Measurements from ENCODE around the gene HS3ST3B1. TPM values are rescaled to one million over a fixed set of nuclear protein-coding genes. Genes with fewer than 3 reads are reported as not detected.

Gene HS3ST3B1
- total and polyA plus RNA-seq, 8 donors: 1.9 to 6.7 (median 2.6) TPM

DNA sequence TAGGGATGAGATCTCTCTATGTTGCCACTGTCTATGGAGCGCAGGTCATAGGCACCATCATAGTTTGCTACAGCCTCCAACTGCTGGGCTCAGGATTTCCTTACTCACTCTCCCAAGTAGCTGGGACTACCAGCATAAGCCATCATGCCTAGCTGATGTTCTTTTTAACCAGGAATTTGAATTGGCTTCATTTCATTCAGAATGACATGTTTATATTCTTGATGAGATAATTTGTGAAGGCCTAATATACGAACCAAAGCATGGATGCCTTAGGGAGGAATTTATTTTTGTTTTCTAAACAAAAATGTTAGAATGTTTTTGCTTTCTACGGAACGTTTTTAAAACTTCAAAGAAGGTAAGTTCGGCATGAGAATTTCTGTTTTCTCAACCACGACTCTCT lies 71.6 kb downstream of the HS3ST3B1 start:
- TF ChIP-seq, protein P1, sequence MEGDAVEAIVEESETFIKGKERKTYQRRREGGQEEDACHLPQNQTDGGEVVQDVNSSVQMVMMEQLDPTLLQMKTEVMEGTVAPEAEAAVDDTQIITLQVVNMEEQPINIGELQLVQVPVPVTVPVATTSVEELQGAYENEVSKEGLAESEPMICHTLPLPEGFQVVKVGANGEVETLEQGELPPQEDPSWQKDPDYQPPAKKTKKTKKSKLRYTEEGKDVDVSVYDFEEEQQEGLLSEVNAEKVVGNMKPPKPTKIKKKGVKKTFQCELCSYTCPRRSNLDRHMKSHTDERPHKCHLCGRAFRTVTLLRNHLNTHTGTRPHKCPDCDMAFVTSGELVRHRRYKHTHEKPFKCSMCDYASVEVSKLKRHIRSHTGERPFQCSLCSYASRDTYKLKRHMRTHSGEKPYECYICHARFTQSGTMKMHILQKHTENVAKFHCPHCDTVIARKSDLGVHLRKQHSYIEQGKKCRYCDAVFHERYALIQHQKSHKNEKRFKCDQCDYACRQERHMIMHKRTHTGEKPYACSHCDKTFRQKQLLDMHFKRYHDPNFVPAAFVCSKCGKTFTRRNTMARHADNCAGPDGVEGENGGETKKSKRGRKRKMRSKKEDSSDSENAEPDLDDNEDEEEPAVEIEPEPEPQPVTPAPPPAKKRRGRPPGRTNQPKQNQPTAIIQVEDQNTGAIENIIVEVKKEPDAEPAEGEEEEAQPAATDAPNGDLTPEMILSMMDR (IDR thresholded peaks at IDR 0.05): no peak
- no peak overlapping the region for H3K27ac ChIP-seq

DNA sequence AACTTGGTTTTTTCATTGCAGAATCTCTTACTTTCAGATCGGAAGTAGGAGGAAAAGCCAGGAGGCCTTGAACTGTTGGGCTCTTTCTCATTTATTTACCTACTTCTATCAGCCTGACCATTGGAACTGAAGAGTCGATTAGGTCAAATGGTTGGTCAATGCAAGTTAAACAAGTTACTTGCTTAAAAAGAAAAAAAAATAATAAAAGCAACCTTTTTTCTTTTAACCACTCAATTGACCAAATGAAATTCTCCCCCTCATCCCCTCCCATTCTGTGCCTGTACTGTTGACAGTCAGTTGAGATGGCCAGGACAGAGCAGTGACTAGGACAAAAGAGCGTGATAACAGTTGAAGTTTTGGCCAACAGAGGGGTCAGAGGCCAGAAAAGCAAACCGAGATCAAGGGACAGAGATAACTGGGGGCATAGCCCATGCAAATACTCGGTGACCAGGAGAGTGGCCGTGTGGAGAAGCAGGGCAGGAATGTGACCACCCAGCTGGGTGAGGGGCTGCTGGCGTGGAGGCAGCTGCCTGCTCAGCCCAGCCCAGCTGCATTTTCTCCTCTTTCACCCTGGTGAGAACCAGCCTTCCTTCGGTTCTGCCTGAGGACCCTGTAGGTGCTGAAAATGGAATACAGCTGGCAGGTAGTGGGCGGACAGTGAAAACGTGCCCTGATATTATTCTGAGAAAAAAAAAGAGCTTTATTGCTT lies 72.2 kb downstream of the HS3ST3B1 start:
- Histone ChIP-seq H3K9me3 (no peaks in the 10 kb centered on the region), H3K36me3 (no peaks in the 10 kb centered on the region), H3K27ac (no peak overlapping the region), H3K4me1 (peaks cover 0 to 3% of the 10 kb centered on the region in 2 donors), H3K27me3 (peaks cover 0 to 4% of the 10 kb centered on the region in 2 donors), H3K4me3 (no peak overlapping the region)
- peak in 2 of 4 donors; percentile 78 to 83 for DNase-seq
- no peak for ATAC-seq
- intact Hi-C loops (cut with DNase I): no loop called here
- TF ChIP-seq, protein P1 (IDR thresholded peaks at IDR 0.05): no peak

More for the DNA sequence above, 71.6 kb downstream of the HS3ST3B1 start:
- Histone ChIP-seq H3K36me3 (no peaks in the 10 kb centered on the region), H3K27me3 (peaks cover 0 to 4% of the 10 kb centered on the region in 2 donors), H3K9me3 (no peaks in the 10 kb centered on the region), H3K4me3 (no peak overlapping the region), H3K4me1 (peaks cover 0 to 3% of the 10 kb centered on the region in 2 donors)
- ATAC-seq (no peak), DNase-seq (no peak)
- intact Hi-C loops (cut with DNase I): no loop called here

DNA sequence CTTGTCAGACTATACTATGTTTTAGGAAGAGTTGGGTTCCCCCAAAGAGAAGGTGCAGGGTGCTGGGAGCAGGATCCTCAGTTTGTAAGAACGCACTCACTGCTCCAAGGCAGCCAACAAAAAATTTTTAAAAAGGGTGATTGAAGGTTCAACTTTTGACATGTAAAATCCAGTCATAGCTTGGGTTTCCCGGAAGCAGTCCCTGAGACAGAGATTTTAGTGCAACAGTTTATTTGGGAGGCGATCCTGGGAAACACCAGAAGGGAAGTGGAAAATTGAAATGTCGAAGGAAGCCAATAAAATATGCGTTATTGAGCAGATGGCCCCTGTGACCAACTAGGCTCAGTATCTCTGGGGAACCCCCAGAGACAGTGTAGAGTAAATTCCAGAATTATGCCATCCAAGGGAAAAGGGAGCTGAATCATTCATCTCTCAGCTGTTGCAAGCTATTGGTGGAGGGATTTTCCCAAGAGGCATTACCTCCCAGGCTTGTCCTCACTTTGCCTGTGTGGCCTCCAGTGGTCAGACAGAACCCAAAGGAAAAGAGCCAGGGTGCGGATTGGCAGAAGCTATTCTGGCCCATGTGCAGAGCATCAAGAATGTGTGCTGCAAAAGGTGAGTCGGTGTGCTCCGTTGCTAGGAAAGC lies 72.9 kb downstream of the HS3ST3B1 start:
- intact Hi-C loops (cut with DNase I): no loop called here
- DNase-seq: peak in 1 of 4 donors; percentile 40
- peaks cover 0 to 3% of the 10 kb centered on the region in 2 donors for H3K4me1 ChIP-seq
- ATAC-seq: no peak
- H3K4me3 ChIP-seq: no peak overlapping the region
- no peaks in the 10 kb centered on the region for H3K36me3 ChIP-seq
- TF ChIP-seq, protein P1 (IDR thresholded peaks at IDR 0.05): no peak
- peaks cover 0 to 4% of the 10 kb centered on the region in 2 donors for H3K27me3 ChIP-seq
- no peaks in the 10 kb centered on the region for H3K9me3 ChIP-seq
- no peak overlapping the region for H3K27ac ChIP-seq

DNA sequence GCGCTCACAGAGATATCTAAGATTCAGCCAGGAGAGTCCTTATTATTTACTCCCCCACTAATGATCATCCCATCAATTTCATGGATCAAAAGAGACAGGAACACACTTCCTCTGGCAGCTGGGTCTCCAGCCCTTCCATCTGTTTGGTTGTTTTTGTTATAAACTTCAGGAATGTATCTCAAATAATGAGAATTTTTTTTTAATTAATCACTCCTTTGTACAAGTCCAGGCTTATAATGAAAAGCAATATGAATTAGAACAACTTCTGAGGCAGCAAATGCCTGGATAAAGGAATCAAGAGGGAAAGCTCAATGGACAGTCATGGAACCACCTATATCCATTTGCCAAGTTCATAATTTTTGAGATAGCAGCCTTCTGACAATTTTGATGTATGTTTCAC lies 73.4 kb downstream of the HS3ST3B1 start:
- Histone ChIP-seq H3K27me3 (peaks cover 0 to 4% of the 10 kb centered on the region in 2 donors), H3K4me1 (peaks cover 0 to 3% of the 10 kb centered on the region in 2 donors), H3K27ac (no peak overlapping the region), H3K36me3 (no peaks in the 10 kb centered on the region), H3K4me3 (no peak overlapping the region), H3K9me3 (no peaks in the 10 kb centered on the region)
- DNase-seq (no peak), ATAC-seq (no peak)
- TF ChIP-seq, protein P1 (IDR thresholded peaks at IDR 0.05): no peak
- intact Hi-C loops (cut with DNase I): no loop called here

DNA sequence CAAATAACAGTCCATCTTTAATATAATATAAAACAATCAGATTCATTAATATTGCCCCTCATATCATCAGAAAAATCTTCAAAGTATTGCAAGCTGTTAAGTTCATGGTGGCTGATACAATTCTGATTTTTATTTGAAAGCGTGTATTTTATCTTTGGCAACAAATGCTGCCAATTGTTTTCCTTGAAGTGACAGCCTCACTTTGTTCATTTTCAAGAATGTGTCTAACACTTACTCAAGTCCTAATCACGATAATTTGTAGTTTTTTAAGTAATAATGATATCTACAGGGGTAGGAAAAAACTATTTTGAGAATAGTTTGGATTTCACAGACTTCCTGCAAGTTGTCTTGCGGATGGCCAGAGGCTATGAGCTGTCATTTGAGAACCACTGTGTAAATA lies 75.8 kb downstream of the HS3ST3B1 start:
- Histone ChIP-seq H3K27ac (no peak overlapping the region), H3K36me3 (no peaks in the 10 kb centered on the region), H3K4me1 (peaks cover 0 to 3% of the 10 kb centered on the region in 2 donors), H3K9me3 (no peaks in the 10 kb centered on the region), H3K4me3 (no peak overlapping the region), H3K27me3 (peaks cover 0 to 4% of the 10 kb centered on the region in 2 donors)
- DNase-seq: peak in 1 of 4 donors; percentile 50
- no peak for ATAC-seq
- intact Hi-C loops (cut with DNase I): no loop called here
- TF ChIP-seq, protein P1 (IDR thresholded peaks at IDR 0.05): no peak

Data from left lung (tissue), 10 donors.